NCI-H446 treated with DMSO at 0.1 percent for 48 hours (cell line): ENCODE data around the gene LMX1A.

Source experiments
- DNase-seq: peaks from one replicate; lab custom pipeline; 2025; lab: John Stamatoyannopoulos, UW

LMX1A gene

DNA sequence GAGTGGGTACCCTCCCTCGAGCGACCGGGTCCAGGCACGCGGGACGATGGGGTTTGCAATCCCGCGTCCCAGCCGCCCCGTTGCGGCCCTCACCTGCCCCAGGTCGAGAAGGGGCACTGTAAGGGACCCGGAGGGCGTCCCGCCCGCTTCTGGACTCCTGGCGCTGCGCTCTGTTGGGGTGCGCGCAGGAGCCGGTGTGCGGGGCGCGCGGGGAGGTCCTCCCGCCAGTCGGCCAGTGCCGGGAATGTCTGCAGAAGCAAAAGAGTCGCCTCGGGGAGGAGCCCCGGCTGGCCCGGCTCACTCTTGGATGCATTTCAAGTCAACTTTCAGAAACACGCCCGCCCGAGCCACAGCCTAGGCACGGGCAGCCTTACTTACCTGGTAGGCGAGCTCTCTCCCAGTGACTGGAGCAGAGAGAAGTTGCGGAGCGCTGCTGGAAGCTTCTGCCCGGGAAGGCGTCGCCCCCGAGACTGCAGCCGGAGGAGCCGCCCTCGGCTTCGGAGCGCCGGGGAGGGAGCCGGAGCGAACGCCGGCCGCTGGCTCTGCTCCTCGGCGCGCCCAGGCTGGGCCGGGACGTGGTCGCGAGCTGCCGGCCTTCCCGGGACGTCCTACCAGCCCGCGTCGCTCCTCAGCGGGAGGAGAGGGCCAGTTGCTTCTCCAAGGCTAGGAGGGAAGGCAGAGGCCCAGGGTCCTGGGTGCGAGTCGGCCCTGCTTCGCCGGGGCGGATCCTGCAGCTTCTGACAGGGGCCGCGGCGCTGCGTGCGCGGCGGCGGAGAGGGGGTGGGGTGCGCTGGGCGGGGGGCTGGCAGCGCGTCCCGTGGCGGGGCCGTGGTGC lies at the start of gene LMX1A:
LMX1A (minus strand) TSS at position 739 of the 835 bp plus-strand sequence. CDS start 1,156 bp downstream, outside the sequence.
- DNase-seq: no peak

DNA sequence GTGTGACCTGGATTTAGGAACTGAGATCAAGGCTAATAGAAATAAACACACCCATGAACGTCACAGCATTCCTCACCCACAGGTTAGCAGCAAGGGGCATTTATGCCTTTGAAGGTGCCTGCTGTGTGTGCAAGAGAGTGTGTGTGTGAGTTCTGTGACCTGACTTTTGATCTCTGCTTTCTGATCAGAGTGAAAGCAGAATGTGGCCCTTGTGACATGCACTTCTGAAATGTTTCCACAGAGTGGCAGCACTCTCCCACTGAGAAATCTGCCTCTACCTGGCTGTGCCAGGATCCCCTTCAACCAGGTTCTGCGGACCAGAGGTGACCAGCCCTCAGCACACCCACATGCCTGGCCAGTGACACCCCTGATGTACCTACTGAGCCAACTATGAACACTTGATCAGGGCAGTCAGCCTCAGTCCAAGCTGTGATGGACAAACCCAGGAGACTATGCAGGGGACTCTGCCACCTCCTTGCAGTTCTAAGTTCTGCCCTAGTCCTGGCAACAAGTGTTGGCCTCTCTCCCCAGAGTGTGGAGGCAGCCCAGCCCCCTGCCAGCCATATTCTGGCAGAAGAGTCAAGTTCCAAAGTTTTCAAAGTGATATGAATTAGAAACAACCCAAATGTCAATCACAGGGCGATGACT lies 47.4 kb upstream of the LMX1A start:
- no peak for DNase-seq

DNA sequence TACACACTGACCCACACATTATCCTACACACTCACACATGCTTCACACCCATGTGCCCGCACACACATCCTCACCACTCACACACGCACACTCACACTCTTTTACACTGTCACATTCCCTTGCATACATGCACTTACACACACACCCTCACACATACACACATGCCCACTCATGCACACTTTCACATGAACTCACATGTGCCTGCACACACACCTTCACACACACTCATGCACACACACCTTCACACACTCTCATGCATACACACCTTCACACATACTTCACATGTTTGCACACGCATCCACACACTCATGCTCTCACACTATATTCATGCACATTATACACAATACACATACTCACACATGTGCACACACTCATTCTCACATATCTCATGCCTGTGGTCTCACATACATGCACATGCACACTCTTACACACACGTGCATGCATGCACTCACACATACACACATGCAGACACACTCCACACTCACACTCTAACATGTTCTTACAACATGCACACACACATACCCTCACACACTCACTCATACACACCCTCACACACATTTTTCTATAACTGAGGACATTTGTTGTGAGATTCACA lies 46.1 kb upstream of the LMX1A start:
- no peak for DNase-seq

- DNase-seq: no peak
Measured at GRCh38 chr1:165397944-165398343, 41.4 kb upstream of the LMX1A start.

DNA sequence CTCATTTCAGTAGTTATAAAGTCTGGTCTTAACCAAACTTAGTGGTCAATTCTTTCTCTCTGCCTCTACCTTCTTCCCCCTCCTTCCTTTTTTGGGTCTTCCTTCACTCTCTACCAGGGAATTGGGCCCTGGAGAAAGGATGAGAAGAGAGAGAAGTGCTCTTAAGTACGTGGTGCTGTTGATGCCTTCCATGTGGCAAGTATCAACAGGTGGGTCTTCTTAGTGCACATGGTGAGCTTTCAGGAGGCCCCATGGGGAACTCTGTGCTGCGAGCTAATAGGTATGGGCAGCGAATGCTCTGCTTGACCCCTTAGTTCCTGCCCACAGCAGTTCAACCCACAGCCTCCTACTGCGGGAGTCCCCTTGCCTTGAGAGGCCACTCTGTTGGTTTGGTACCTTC lies 39.4 kb upstream of the LMX1A start:
- DNase-seq: no peak

- DNase-seq: no peak
Measured at GRCh38 chr1:165395478-165395877, 39.0 kb upstream of the LMX1A start.

DNA sequence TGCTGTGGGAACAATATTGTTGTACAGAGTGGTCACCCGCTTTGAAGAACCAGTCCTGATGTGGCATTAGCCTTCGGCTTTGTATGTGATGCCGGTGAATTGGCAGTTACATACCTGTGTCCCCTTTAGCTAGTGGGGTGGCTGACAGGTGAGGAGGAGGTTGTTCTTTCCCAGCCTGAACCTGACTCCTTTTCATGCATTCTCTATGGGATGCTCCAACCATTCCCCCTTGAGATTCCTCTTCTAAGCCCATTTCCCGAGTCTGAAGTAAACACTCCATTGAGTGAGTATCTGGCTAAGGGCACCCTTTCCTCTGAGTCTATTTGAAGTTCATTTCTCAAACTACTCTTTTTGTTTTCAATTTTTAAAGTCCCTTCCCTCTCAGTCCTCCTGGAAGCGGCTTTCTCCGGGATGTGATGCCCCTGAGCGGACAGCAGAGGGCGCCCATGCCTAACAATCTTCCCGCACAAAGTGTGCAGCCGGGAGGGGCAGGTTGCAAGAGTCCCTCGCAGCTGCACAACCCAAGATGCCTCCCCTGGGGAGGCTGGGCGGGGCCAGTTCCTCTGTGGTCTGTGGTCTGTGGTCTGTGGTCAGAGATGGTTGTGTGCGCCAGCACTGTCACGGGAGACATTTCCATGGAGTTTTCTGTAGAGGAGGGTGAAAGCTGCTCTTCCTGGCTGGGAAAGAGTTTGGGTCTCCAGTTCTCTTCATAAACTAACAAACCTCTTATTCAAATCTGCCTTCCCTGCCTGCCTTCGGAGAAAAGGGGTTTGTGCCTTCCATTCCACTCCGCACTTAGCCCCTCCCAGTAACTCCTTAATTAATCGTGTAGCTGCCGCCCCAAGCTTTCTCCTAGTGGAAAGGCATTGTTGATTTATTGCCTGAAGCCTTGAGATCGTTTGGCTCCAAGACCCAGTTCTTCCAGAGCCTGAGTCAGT lies 36.4 kb upstream of the LMX1A start:
- DNase-seq: peak; percentile 43

GRCh38 chr1:165389609-165390008 lies 33.1 kb upstream of the LMX1A start:
- DNase-seq: no peak

GRCh38 chr1:165387961-165388360 lies 31.4 kb upstream of the LMX1A start:
- DNase-seq: no peak

DNA sequence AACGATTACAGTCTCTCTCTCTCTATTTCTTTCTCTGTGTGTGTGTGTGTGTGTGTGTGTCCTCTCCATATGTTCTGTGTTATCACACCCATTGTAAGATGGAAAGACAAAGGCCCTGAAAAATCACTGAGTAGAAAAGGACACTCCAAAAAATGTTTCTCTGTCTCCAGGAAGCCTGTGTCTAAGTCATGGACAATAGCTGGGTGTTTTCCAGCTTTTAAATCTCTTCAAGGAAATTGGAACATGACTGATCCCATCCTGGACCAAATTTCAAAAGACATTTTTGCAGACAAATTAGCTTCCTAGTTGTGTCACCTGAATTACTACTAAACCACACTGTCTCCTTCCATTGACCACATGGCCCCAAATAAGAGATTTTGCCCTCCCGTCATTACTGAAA lies 31.0 kb upstream of the LMX1A start:
- no peak for DNase-seq

DNA sequence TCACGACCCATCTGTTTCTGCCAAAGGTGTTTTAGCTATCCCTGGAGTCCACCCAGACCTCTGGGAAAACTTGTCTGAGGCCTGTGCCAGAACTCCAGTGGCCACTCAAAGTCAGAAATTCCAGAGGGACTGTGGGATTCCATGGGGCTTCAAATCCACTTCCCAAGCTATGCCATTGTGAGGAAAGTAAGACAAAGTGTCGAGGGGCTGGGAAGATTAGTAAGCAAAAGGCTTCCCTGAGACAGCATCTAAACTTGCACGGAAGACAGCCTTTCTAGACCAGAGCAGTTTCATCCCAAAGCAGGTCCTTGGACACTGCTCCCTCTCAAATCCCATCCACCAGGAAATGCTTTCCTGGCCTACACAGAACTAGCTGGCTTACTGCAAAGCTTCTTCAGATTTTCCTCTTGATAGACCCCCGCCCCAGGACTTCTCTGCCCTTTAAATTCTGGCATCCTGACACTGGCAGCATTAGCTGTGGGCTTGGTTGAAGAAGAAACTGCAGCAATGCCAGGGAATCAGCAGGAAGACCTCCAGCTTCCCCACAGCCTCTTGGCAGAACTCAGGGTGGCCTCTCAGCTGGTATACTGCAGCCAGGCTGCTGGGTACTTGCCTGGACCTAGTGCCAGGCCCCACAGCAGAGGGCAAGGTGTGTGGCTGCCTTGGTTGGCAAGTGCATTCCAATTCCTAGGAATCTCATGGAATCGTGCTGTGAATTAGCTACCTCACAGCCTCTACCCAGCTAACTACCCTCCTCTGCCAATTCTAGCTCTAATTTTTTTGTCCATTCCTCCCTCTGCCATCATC lies 27.3 kb upstream of the LMX1A start:
- DNase-seq: peak; percentile 30

GRCh38 chr1:165383067-165383466 lies 26.6 kb upstream of the LMX1A start:
- DNase-seq: no peak

DNA sequence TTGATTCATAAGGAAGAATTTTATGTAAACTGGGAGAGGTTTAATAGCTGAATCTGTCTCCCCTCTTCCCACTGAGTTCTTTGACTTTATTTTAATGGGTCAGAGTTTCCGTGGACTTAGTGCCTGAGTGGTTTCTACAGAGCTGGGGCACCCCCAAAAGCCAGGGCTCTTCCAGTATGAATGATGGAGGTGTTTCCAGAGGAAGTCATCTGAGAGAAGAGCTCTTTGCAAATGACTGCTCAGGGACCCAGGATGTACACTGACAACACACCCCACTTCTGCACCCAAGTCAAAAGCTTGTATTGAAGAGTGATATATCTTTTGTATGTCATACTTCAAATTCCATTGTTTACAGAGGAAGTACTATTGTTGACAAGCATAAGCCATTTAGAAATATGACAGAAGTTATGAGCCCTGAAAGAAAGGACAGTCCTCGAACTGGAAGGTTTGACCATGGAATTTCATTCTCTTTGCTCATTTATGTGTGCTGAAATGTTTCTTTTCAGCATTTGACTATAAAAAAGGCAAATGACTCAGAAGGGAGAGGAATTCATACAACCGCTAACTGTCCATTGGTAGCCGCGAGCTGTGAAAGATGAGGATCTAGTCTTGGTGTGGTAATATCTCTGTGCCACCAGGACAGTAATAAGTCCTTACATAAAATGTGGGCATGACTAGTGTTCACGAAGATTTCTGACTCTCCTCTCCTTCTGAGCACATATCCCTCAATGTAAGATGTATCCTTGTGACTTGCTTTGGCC lies 25.4 kb upstream of the LMX1A start:
- no peak for DNase-seq

DNA sequence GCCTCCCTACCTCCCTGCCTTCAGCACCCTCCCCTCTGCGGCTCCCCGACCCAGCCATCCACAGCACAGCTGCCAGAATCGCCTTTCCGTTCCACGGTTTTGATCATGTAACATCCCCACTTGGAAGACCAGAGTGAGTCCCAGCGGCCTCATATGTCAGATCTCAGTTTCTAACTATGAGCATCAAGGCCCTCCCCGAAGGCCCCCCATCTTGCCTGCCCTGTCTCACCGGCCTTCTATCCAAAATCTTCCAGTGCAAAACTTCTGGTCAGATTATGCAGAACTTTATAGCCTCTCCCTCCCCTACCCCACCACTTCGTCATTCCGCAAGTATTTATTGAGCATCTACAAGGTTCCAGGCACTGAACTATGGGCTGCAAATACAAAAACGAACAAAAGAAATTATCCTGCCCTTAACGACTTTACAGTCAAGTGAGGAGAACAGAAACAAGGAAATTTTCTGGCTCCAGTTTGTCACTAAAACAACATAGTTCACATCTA lies 20.3 kb upstream of the LMX1A start:
- DNase-seq: no peak

DNA sequence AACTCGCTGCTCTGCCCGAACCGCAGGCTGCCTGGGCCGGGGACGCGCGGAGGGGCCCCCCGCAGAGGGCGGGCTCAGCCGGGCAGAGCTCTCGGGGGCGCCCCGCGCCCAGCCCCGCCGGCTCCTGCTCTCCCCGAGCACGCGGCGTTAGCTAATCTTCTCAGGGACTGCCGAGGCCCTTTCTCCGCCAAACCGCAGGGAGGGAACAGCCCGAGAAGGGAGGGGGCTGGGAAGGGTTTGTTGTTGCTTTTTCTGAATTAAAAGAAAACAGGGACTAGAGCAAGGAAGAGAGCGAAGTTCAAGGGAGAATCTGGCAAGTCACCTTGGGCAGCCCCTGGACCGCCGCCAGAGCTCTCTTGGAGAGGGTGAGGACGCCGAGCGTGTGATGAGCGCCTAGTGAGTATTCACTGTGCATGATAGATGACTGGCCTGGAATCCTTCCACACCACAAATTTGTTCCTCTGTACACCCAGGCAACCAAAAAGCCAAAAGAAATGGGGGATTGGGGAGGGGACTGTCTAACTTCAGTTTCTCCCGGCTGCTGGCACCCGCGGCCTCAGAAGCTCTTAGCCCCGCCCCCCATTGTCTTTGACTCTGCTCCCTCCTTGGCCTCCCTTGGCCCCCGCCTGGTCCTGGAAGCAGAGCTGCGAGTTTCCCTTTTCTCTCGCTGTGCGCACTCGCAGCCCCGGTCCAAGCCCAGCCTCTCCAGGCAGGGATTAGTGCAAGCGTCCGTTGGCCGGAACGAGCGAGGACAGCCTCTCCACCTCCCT lies 19.7 kb upstream of the LMX1A start:
- peak; percentile 65 for DNase-seq

DNA sequence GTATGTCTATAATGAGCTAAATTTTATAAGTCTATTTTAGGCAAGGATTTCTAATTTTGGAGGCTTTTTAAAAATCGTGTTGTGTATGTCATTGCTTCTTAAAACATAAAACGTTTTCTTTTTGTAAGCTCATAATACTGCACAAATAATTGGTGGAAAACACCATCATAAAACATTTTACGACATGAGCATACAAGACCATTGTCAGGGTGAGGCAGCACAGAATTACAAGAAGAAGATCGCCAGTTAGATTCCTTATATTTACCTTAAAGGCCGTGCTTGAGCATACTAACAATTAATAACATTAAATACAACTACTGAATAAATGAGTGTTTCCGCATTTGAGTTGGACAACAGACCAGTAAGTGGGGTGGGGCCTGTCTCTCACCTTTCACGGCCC lies 19.1 kb upstream of the LMX1A start:
- DNase-seq: no peak

DNA sequence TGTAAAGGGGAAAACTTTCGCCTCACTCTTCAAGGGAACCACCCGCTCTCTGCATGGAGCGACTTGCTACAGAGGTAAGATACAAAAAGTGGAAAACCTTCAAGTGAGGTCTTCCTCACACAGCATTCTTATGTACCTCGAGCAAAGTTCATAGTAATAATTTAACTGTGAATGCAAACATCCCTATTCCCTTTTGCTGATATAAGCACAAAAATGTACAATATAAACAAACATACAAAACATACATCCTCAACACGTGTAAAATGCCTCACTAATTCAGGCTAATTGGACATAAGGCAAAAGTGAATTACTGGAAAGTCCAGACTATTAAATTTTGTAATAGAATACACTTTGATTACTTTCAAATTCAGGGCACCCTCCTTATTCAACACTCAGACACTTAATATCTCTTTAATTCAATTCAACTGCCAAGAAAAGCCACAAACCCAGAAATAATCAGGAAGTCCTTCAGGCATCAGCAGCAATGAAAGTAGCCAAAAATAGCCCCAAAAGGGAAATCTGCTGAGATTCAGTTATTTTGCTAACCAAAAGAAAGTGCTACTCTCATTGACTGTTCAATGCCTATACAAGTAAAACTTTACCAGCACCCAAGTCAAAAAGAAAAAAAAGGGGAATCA lies 15.2 kb upstream of the LMX1A start:
- no peak for DNase-seq

DNA sequence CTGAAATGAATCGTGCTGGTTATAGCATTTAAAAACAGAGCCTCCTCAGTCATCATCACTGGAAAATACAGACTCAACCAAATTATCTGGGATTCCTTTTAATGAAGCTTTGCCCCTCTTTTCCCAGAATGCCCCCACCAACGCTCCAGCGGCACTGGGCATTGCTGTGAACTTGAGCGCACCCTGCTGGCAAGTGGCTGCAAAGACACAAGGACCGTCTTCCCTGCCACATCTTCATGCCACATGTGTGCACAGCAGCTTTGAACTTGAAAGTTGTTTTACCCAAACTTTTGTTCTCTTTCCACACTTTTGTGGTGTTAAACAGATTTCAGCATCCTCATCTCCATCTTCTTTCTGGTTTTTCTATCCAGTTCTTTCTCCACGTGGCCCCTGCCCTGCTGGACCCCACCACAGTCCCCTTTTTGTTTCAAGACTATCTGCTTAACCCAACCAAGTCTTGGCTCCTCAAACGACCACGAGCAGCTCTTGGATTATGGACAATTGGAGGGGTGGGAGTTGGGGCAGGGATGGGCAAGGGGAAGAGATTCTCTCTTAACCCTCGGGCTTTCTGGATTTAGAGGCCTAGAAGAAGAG lies 12.8 kb upstream of the LMX1A start:
- no peak for DNase-seq
